Measurements from ENCODE around the gene ETS1.

ETS1 gene

DNA sequence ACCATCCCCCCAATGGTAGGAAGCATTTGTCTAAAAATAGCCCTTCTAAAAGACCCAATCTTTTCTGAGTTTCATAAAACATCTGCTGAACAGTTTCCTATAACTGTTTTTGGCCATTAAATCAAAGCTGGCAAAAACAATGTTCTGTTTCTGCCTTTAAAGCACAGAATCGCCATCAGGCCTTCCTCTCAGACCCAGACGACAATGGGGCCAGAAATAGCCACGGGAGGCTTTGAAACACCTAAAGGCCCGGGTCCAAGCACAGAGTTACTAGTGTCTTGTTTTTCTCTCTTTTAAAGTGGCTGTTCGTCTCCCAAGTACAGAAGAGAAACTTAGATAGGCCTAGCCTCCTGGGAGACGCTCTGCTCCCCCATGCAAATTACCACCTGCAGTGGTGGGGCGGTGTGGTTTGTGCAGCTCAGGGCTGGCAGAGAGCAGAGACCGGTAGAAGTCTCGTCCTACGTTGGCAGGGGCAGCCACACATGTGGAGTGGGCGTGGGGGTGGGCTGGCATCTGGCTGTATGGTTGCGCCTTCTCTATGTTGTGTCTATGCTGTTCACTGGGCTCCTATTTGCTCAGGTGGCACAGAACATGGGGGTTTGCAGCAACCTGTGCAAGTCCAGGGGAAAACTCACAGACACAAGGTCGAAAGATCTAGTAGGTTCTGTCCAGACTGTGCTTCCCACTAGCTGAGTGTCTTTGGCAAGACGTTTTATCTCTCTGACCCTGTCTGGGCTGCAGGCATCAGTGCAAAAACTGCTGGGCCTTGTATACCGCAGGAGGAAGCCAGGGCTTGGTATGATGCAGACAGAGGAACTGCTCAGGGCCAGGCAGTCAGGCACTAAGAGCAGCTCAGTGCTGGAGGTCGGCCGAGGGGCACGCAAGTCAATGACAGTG, 23.6 kb upstream of the ETS1 start:
- TF ChIP-seq CTCF (IDR thresholded peaks at IDR 0.05): no peak
- Histone ChIP-seq H3K4me3 (no peak overlapping the region), H3K27ac (peak overlapping the region in 1 of 2 donors; percentile 37)
- DNase-seq (ENCODE audit: low spot score): no peak

GRCh38 chr11:128609785-128610184, 22.4 kb upstream of the ETS1 start:
- Histone ChIP-seq H3K27ac (no peak overlapping the region), H3K4me3 (no peak overlapping the region)
- TF ChIP-seq CTCF (IDR thresholded peaks at IDR 0.05): no peak
- DNase-seq (ENCODE audit: low spot score): no peak

- DNase-seq (ENCODE audit: low spot score): no peak
- no peak overlapping the region for H3K4me3 ChIP-seq
- TF ChIP-seq CTCF (IDR thresholded peaks at IDR 0.05): no peak
- H3K27ac ChIP-seq: no peak overlapping the region
These were observed 21.5 kb upstream of the ETS1 start for GRCh38 chr11:128608746-128609407.

- no peak overlapping the region for H3K4me3 ChIP-seq
- TF ChIP-seq CTCF (IDR thresholded peaks at IDR 0.05): no peak
- no peak for DNase-seq (ENCODE audit: low spot score)
- no peak overlapping the region for H3K27ac ChIP-seq
These were observed 20.5 kb upstream of the ETS1 start for GRCh38 chr11:128607819-128608218.

- no peak for DNase-seq (ENCODE audit: low spot score)
These were observed 17.4 kb upstream of the ETS1 start for GRCh38 chr11:128604723-128605122.

DNA sequence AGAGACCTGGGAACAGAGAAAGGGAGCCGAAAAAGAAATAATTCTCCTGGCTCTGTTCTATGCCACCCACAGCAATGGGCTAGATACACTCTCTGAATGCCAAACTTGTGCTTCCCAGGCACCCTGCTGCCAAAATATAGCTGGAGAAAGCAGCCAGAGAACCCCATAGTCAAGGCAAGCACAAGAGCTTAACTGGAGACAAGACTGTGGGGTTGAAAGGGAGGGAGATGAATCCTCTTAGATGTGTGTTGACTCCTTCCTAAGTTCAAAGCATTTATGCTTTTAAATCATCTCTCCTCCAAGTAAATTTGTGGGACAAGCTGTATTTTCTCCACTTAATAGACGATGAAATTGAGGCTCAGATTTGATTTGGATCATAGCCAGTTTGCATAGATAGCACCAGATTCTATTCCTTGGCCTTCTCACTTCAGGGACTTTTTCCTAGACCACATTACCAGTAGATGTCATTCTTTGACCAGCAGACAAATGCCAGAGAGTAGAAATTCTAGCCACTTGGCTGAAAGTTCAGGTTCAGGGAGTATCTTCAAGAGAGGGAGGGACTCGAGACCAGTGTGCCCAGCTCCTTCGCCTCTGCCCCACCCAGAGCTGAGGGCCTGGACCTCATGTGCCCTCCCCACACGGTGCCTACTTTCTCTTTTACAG, 16.5 kb upstream of the ETS1 start:
- no peak for DNase-seq (ENCODE audit: low spot score)
- no peak for TF ChIP-seq CTCF (IDR thresholded peaks at IDR 0.05)
- H3K4me3 ChIP-seq: no peak overlapping the region
- no peak overlapping the region for H3K27ac ChIP-seq

More at GRCh38 chr11:128604723-128605122, 17.4 kb upstream of the ETS1 start:
- no peak overlapping the region for H3K27ac ChIP-seq
- TF ChIP-seq CTCF (IDR thresholded peaks at IDR 0.05): no peak
- H3K4me3 ChIP-seq: no peak overlapping the region

Measured in coronary artery (tissue), 2 donors.